ENCODE measurements around the gene PAEP.

DNA sequence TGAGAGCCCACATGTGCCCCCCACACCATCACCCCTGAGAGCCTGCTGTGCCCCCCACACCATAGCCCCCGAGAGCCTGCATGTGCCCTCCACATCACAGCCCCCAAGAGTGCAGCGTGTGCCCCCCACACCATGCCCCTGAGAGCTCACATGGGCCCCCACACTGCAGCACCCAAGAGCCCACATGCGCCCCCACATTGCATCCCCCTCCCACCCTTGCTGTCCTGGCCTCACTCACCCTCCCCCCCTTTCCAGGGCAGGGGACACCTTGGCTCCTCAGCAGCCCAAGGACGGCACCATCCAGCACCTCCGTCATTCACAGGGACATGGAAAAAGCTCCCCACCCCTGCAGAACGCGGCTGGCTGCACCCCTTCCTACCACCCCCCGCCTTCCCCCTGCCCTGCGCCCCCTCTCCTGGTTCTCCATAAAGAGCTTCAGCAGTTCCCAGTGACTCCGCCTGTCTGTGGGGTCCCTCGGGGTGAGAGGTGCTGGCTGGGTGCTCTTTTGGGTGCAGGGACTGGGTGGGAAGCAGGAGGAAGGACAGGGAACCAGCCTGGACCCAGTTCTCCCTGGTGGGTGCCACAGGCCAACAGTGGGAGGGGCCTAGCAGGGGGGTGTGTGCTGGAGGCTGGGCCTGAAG is 35.3 kb upstream of the PAEP start:
- TF ChIP-seq, protein P1, sequence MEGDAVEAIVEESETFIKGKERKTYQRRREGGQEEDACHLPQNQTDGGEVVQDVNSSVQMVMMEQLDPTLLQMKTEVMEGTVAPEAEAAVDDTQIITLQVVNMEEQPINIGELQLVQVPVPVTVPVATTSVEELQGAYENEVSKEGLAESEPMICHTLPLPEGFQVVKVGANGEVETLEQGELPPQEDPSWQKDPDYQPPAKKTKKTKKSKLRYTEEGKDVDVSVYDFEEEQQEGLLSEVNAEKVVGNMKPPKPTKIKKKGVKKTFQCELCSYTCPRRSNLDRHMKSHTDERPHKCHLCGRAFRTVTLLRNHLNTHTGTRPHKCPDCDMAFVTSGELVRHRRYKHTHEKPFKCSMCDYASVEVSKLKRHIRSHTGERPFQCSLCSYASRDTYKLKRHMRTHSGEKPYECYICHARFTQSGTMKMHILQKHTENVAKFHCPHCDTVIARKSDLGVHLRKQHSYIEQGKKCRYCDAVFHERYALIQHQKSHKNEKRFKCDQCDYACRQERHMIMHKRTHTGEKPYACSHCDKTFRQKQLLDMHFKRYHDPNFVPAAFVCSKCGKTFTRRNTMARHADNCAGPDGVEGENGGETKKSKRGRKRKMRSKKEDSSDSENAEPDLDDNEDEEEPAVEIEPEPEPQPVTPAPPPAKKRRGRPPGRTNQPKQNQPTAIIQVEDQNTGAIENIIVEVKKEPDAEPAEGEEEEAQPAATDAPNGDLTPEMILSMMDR (conservative IDR thresholded peaks at IDR 0.05): no peak
- no peak for TF ChIP-seq ZFX (IDR thresholded peaks at IDR 0.05)
